ENCODE data around the gene GATA1.

Gene GATA1

DNA sequence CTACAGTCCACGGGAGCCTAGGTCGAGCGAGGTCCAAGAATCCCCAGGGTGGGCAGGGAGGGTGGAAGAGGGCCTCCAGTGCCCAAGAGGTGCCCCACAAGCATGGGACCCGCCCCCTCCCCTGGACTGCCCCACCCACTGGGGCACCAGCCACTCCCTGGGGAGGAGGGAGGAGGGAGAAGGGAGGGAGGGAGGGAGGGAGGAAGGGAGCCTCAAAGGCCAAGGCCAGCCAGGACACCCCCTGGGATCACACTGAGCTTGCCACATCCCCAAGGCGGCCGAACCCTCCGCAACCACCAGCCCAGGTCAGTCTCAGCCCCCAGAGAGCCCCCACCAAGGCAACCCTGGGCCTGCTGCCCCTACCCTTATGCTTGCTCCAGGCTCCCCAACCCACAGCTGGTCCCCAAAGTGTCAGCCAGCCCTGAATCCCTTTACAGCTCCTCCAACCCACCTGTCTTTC is at the start of gene GATA1:
Gene GATA1 (plus strand): TSS at position 250 of the 460 bp plus-strand sequence. CDS start 4,520 bp downstream, outside the sequence.
- ATAC-seq, result no peak

GRCh38 chrX:48736878-48737212 is 49.5 kb upstream of the GATA1 start:
- ATAC-seq, result no peak

DNA sequence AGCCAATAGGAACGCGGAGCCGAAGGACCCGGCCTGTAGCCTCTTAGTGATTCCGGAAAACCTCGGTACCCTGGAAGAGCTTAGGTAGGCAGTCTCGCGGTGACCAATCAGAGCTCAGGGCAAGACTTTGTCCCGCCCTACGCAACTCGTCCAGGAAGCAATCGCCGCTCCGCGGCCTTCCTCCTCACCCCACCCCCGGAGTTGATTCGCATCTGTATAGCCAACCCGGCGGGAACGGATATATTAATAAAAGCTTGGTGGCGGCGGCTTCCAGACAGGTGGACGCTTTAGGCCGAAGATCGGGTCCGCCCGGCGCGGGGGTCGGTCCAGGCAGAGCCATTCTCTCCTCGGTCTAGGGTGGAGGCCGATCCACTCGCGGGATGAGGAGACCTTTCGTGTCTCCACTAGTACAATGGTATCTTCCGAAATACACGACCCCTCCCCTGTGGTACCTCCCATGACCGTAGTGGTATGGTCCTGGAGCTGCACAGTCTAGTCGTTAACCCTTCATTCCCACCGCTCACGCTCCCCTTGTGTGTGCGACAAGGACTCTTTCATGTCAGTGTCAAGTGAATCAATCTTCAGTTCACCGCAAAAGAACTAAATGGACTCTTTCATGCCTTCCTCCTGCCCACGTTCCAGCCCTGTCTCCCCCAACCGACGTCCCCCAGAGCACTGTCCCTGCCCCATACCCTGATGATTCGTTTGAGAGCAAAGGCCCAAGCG is 49.0 kb upstream of the GATA1 start:
- peak; percentile 99 for ATAC-seq

- ATAC-seq, result no peak
These were observed 48.5 kb upstream of the GATA1 start for GRCh38 chrX:48737940-48738339.

DNA sequence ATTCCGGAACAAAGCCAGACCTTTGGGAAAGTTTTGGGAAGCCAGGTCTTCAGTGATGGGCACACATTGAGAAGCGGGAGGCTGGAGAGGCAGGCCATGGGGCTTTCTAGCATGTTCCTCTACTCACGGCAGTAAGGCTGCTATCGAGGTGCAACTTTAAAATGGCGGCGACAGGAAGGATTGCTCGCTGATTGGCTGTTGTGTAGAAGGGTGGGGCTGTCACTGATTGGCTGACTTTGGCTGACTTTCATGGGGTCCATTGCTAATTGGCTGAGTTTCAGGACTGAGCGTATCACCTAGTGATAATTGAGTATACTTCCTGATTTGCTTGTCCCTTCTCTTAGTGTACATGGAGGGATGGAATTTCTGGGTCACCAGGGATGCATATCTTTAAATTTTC is 44.6 kb upstream of the GATA1 start:
- no peak for ATAC-seq

DNA sequence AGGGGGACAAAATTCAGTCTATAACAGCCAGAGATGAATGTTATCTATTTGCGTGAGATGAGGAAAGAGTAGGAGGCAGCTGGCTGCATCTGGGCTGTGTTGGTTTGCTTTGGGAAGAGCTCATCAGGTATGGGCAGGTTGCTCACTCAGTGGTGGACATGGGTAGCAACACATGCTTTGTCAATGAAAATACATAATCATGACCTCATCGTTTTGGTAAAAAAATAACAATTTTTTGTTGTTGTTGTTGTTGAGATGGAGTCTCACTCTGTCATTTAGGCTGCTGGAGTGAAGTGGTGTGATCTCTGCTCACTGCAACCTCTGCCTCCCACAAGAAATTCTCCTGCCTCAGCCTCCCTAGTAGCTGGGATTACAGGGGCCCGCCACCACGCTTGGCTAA is 41.2 kb upstream of the GATA1 start:
- no peak for ATAC-seq

GRCh38 chrX:48747415-48748016 is 38.9 kb upstream of the GATA1 start:
- no peak for ATAC-seq

GRCh38 chrX:48749182-48749581 is 37.2 kb upstream of the GATA1 start:
- no peak for ATAC-seq

- ATAC-seq, result peak; percentile 51 to 63
These were observed 35.0 kb upstream of the GATA1 start for GRCh38 chrX:48751343-48751742.

DNA sequence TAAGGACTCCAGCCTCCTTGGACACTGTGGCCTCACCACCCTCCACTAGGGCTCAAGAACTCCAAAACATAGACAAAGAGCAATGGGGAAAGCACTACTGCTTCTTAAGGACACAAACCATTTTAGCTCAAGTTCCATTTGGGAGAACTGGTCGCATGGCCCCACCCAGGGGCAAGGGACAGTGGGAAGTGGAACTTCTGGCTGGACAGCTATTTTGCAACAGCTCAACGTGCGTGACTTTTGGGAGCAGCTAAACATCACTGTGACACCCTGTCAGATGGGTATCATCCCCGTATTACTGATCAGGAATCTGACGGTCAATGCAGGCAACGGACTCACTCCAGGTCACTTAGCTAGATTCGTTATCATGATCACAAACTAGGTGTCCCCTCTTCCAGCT is 33.9 kb upstream of the GATA1 start:
- no peak for ATAC-seq

DNA sequence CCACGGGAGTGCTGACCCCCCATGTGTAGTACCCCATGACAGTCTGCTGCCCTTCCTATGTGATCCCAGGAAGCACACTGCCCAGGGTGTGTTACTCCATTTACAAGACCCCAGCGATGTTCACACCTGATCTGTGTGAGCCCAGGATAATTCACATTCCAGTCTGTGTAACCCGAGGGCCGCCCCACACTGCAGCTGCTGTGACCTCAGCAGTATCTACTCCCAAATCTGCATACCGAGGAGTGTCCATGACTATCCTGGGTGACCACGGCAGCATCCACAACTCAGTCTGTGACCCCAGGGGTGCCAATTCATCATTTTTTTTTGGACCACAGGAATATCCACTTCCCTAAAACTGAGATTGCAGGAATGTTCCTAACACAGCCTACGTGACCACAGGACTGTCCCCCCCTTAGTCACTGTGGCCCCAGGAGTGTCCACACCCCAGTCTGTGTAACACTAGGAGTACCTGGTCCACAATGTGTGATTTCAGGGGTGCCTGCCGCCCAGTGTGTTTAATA is 32.6 kb upstream of the GATA1 start:
- ATAC-seq, result no peak

DNA sequence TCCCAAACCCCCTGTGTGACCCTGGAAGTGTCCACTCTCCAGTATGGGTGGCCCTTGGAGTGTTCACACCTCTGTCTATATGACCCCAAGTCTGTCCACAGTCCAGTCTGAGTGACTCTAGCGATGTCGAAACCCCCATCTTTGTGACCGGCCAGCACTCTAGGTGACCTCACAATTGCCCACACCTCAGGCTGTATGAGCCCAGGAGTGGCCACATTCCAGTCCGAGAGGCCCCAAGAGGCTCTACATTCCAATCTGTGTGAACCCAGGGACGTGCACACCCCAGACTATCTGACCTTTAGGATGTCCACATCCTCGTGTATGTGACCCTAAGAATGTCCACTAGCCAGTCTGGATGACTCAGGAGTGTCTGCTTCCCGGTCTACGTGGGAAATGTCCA is 32.2 kb upstream of the GATA1 start:
- ATAC-seq, result no peak

GRCh38 chrX:48761674-48762471 is 24.5 kb upstream of the GATA1 start, which contains the start of gene GLOD5:
Gene GLOD5 (plus strand): TSS chrX:48761747. CDS start chrX:48761791, 44 bp downstream.
- ATAC-seq, result no peak

DNA sequence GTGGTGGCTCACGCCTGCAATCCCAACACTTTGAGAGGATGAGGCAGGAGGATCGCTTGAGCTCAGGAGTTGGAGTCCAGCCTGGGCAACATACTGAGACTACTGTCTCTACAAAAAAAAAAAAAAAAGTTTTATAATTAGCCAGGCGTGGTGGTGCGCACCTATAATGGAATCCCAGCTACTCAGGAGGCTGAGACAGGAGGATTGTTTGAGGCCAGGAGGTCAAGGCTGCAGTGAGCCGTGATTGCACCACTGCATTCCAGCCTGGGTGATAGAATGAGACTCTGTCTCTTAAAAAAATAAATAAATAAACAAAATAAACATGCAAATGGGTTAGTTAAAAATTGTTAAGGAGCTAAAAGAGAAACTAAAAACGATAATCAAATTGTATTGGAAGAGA is 17.2 kb upstream of the GATA1 start:
- ATAC-seq, result no peak

DNA sequence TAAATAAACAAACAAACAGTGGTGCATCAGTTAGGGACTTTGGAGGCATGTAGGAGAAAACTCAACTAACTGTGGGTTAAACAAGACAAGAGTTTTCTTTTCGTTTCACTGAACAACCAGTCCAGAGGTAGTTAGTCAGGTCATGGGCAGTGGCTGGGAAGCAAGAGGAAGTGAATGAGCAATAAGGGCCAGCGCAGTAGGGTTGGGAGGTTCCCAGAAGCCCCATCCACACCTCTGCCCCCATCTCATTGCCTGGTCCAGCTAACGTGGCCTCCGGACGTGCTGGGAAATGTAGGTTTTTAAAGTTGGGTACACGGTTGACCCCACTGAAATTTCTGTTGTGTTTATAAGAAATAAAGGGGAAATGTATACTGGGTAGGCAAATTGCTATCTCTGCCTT is 16.1 kb upstream of the GATA1 start:
- no peak for ATAC-seq

GRCh38 chrX:48772602-48773001 is 13.8 kb upstream of the GATA1 start:
- ATAC-seq, result no peak

DNA sequence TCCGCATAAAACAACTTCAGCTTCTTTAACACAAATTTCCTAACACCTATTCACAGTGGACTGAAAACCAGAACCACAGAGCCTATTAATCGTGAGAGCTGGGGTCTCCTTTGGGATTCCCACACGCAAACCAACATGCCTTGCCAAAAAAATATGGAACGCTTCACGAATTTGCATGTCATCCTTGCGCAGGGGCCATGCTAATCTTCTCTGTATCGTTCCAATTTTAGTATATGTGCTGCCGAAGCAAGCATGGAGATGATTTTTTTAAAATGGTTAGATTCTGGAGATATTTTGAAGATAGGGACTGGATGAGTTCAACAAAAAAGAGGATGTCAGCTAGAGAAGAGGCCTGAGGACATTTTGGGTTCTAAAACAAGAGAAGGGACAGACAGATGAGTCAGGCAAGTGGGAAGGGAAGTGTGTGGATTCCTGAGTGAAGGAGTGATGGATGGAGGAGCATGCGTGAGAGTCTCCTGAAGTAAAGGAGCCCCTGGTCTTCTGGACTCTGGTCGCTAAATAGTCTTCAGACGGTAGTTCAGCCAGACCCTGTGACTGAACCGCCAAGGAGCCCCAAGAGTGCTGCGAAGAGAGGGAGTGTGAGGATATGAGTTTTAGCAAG is 9.5 kb upstream of the GATA1 start:
- ATAC-seq, result no peak

DNA sequence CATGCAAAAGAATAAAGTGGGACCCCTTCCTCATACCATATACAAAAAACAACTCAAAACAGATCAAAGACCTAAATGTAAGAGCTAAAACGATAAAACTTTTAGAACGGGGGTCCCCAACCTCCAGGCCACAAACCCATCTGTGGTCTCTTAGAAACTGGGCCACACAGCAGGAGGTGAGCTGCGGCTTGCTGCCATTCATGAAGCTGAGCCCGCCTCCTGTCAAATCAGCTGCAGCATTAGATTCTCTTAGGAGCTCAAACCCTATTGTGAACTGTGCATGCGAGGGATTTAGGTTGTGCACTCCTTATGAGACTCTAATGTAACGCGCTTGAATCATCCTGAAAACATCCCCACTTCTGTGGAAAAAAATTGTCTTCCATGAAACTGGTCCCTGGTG is 7.0 kb upstream of the GATA1 start:
- no peak for ATAC-seq

DNA sequence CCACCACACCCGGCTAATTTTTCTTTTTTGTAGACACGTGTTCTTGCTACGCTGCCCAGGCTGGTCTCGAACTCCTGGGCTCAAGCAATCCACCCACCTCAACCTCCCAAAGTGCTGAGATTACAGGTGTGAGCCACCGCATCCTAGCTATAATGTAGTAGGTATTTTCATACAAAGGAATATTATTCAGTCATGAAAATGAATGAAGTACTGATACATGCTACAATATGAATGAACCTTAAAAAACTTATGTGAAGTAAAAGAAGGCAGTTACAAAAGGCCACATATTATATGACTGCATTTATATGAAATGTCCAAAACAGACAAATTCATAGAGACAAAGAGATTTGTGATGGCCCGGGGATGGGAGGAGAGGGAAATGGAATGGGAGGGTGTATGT is 4.7 kb upstream of the GATA1 start:
- ATAC-seq, result no peak

DNA sequence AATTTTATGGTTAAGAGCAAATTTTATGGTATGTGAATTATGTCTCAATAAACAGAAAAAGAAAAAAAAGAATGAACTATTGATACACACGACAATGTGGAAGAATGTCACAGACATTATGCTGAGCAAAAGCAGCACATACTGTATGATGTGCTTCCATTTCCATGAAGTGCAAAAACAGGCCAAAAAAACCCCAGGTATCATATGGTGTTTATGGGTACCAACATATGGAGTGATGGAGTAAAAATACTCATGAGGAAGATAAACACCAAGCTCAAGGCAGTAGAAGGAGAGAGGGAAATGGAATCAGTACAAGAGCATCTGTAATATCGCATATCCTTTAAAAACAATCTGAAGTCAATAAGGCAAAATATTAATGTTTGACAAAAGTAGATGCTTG is 4.2 kb upstream of the GATA1 start:
- ATAC-seq, result no peak

GRCh38 chrX:48782795-48783194 is 3.6 kb upstream of the GATA1 start:
- no peak for ATAC-seq

DNA sequence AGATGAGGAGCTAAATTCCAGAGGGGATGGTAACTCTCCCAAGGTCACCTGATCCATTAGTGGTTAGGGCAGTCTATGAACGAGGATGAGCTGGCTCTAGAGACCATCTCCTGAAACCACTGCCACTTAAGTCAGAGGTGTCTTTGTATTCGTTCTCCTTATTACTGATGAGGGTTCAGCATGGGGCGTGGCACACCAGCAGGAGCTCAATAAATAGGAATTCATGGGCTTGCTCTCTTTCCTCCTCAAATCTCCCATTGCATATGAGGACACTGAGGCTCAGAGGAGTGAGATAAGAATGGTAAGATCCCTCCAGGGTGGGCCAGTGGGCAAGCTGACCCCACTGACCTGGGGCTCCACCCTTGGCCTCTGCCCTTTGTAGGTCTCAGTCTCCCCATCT is 1.7 kb upstream of the GATA1 start:
- no peak for ATAC-seq

GRCh38 chrX:48785186-48785539 is 1.2 kb upstream of the GATA1 start:
- no peak for ATAC-seq
